ENCODE data around the gene TM9SF4. TPM values are rescaled to one million over a fixed set of nuclear protein-coding genes. Genes with fewer than 3 reads are reported as not detected.
"Not testable (repeated sequence)": the region's sequence is repeated elsewhere in the genome, so short reads cannot be mapped to it uniquely, and the experiment has no call there.

Gene TM9SF4
- total RNA-seq, 1 donor from 2014 or later: 39.6 TPM

DNA sequence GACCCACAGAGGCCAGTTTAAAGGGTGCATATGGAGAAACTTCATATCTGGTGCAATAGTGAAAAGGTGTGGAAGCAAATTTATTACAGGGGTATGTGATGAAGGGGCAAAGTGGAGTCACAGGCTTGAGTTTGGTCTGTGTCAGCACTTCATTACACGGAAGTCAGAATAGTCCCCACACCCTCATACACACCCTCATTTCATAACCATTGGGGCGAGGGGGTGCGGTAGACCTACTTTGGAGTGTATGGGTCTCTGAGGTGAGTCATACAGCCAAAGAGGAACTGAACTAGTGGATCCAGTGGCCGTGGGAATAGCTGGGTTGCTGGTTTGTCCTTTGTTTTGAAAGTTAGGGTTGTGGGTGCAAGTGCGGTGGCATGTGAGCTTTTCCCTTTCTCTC lies 3.3 kb downstream of the TM9SF4 start:
- H3K27me3 ChIP-seq (ENCODE audit: control insufficient read depth, insufficient read depth, low read length): no peaks in the 10 kb centered on the region
- no peak overlapping the region for H3K4me3 ChIP-seq (ENCODE audit: low read depth, low read length)
- no peaks in the 10 kb centered on the region for H3K36me3 ChIP-seq (ENCODE audit: control insufficient read depth, insufficient read depth, low read length)
- DNase-seq (ENCODE audit: low read depth): no peak
- TF ChIP-seq, protein P1, sequence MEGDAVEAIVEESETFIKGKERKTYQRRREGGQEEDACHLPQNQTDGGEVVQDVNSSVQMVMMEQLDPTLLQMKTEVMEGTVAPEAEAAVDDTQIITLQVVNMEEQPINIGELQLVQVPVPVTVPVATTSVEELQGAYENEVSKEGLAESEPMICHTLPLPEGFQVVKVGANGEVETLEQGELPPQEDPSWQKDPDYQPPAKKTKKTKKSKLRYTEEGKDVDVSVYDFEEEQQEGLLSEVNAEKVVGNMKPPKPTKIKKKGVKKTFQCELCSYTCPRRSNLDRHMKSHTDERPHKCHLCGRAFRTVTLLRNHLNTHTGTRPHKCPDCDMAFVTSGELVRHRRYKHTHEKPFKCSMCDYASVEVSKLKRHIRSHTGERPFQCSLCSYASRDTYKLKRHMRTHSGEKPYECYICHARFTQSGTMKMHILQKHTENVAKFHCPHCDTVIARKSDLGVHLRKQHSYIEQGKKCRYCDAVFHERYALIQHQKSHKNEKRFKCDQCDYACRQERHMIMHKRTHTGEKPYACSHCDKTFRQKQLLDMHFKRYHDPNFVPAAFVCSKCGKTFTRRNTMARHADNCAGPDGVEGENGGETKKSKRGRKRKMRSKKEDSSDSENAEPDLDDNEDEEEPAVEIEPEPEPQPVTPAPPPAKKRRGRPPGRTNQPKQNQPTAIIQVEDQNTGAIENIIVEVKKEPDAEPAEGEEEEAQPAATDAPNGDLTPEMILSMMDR (IDR thresholded peaks at IDR 0.05; ENCODE audit: insufficient read depth, low read length, poor library complexity, severe bottlenecking): no peak

GRCh38 chr20:32113591-32114260 lies 4.2 kb downstream of the TM9SF4 start:
- DNase-seq (ENCODE audit: low read depth): no peak
- TF ChIP-seq, protein P1 (IDR thresholded peaks at IDR 0.05; ENCODE audit: insufficient read depth, low read length, poor library complexity, severe bottlenecking): no peak
- H3K36me3 ChIP-seq (ENCODE audit: control insufficient read depth, insufficient read depth, low read length): no peaks in the 10 kb centered on the region

GRCh38 chr20:32114305-32114960 lies 4.9 kb downstream of the TM9SF4 start:
- no peak overlapping the region for H3K4me3 ChIP-seq (ENCODE audit: low read depth, low read length)
- TF ChIP-seq, protein P1 (IDR thresholded peaks at IDR 0.05; ENCODE audit: insufficient read depth, low read length, poor library complexity, severe bottlenecking): no peak
- H3K27me3 ChIP-seq (ENCODE audit: control insufficient read depth, insufficient read depth, low read length): no peaks in the 10 kb centered on the region
- DNase-seq (ENCODE audit: low read depth): no peak
- no peaks in the 10 kb centered on the region for H3K36me3 ChIP-seq (ENCODE audit: control insufficient read depth, insufficient read depth, low read length)

More at GRCh38 chr20:32113591-32114260, 4.2 kb downstream of the TM9SF4 start:
- H3K4me3 ChIP-seq (ENCODE audit: low read depth, low read length): no peak overlapping the region
- H3K27me3 ChIP-seq (ENCODE audit: control insufficient read depth, insufficient read depth, low read length): no peaks in the 10 kb centered on the region

DNA sequence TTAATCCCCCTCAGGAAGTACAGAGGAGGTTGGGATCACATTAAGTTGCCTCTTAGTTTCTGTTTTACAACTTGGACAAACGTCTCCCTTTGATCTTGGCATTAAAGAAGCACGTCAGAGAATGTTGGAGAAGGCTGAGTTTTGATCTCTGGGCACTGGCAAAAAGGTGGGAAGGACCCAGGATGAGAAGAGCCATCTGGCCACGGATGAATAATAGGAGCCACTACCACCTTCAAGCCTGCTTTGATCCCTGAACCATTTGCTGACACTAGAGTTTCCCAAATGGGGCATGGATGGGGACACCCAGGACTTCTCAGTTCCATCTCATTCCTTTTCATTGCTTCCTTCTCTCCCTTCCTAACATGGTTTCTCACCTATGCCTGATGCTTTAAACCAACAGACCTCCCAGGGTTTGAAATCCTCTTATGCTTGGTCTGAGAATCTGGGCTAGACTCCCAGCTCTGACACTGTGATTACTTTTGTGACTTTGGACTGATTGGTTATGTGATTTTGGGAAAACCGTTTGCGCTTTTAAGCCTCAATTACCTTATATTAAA lies 5.8 kb downstream of the TM9SF4 start:
- H3K27me3 ChIP-seq (ENCODE audit: control insufficient read depth, insufficient read depth, low read length): no peaks in the 10 kb centered on the region
- no peak overlapping the region for H3K4me3 ChIP-seq (ENCODE audit: low read depth, low read length)
- H3K36me3 ChIP-seq (ENCODE audit: control insufficient read depth, insufficient read depth, low read length): no peaks in the 10 kb centered on the region
- DNase-seq (ENCODE audit: low read depth): no peak
- TF ChIP-seq, protein P1 (IDR thresholded peaks at IDR 0.05; ENCODE audit: insufficient read depth, low read length, poor library complexity, severe bottlenecking): no peak

DNA sequence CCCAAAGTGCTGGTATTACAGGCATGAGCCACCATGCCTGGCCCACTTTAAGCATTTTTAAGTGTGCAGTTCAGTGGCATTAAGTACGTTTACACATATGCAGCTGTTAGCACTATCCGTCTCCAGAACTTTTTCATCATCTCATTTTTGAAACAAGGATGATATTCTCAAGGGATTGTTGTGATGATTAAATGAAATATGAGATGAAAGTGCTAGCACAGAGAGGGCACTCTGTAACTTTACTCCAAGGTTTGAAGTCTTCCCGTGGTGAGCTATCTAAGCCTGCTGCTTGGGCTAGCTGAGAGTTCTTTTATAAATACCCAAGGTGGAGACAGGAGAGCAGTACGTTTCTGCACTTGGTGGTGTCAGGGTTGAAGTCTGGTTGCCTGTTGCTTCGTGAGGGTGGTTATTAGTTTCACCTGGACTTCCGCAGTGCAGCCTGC lies 6.6 kb downstream of the TM9SF4 start:
- TF ChIP-seq, protein P1 (IDR thresholded peaks at IDR 0.05; ENCODE audit: insufficient read depth, low read length, poor library complexity, severe bottlenecking): no peak
- H3K36me3 ChIP-seq (ENCODE audit: control insufficient read depth, insufficient read depth, low read length): no peaks in the 10 kb centered on the region
- no peaks in the 10 kb centered on the region for H3K27me3 ChIP-seq (ENCODE audit: control insufficient read depth, insufficient read depth, low read length)
- no peak for DNase-seq (ENCODE audit: low read depth)
- no peak overlapping the region for H3K4me3 ChIP-seq (ENCODE audit: low read depth, low read length)

GRCh38 chr20:32116796-32117195 lies 7.3 kb downstream of the TM9SF4 start:
- not testable (repeated sequence) for DNase-seq (ENCODE audit: low read depth); H3K4me3 ChIP-seq (ENCODE audit: low read depth, low read length); H3K27me3 ChIP-seq (ENCODE audit: control insufficient read depth, insufficient read depth, low read length); H3K36me3 ChIP-seq (ENCODE audit: control insufficient read depth, insufficient read depth, low read length)

DNA sequence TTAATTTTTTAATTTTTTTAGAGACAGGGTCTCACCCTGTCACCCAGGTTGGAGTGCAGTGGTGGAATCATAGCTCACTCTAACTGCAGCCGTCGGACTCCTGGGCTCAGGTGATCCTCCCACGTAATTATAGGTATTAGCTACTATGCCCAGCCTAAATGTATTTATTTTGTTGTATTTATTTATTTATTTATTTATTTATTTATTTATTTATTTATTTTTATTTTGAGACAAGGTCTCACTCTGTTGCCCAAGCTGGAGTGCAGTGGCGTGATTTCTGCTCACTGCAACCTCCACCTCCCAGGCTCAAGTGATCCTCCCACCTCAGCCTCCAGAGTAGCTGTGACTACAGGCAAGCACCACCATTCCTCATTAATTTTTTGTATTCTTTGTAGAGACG lies 8.9 kb downstream of the TM9SF4 start:
- not testable (repeated sequence) for H3K36me3 ChIP-seq (ENCODE audit: control insufficient read depth, insufficient read depth, low read length); DNase-seq (ENCODE audit: low read depth); H3K27me3 ChIP-seq (ENCODE audit: control insufficient read depth, insufficient read depth, low read length); H3K4me3 ChIP-seq (ENCODE audit: low read depth, low read length)
